Measurements from ENCODE around the gene STOM. TPM values are rescaled to one million over a fixed set of nuclear protein-coding genes. Genes with fewer than 3 reads are reported as not detected.

The STOM gene
- total and polyA plus RNA-seq, 2 of the 8 experiments (the other 6 are each of a cell fraction or from before 2014, with no cell fraction given): 25.2 to 60.4 TPM

DNA sequence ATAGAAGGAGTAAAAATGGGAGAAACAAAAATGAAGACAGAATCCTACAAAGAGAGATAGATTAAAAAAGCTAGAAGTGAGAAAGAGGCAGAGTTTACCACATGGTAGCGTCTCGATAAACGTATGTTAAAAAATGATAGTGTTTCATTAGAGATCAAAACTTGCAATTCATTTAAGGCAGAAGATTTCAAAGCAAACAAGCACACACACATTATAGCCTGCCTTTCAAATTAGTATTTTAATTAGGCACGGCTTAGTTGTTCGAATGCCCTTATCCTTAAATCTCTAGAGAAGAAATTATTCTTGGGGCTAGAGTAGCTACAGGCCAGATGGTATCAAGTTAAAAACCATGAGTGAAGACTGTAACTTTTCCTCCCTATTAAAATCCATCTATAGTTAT is 6.0 kb downstream of the STOM start (continued):
- no peak for TF ChIP-seq ZNF274 (IDR thresholded peaks at IDR 0.05; ENCODE audit: borderline replicate concordance, extremely low read depth, low read length)
- TF ChIP-seq CBX5 (IDR thresholded peaks at IDR 0.05; ENCODE audit: low read depth, low read length): no peak
- TF ChIP-seq TCF12 (IDR thresholded peaks at IDR 0.05; ENCODE audit: low read depth, low read length): no peak
- TF ChIP-seq KDM5A (IDR thresholded peaks at IDR 0.05; ENCODE audit: low read length): no peak
- no peak for TF ChIP-seq SUZ12 (IDR thresholded peaks at IDR 0.05; ENCODE audit: low read length)
